Breast epithelium (tissue), 3 donors: Measurements from ENCODE around the gene CNIH4.

Source experiments
- POLR2A ChIP-seq: fragments of 450-650 bp; IDR thresholded peaks from one replicate; pipeline ENCODE4 v1.6.1; 2016; ENCODE audit warnings: antibody characterized with exemption, mild to moderate bottlenecking, moderate library complexity
- TF ChIP-seq, protein P1 (sequence below), 3 donors: fragments of 450-650 bp; IDR thresholded peaks; one replicate each; pipeline ENCODE4 v1.5.1; 2016 to 2017; ENCODE audit warnings: antibody characterized with exemption in 3 of 3, mild to moderate bottlenecking in 3 of 3, moderate library complexity in 3 of 3

DNA sequence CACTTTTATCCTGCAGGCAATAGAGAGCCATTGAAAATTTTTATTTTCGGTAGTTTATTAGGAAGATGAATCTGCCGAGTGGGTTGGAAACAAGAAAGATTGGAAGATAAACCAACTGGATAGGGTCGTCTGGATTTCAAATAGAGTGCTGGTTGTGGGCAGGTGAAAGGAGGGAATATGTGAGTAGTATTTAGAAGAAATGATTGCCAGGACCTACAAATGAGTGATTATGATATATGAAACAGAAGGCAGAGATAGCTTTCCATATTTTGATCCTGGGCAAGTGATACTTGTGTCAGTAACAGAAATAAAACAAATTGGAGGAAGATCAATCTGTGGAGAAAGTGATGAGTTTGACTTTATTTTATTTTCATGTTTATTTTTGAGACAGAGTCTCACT lies 2.5 kb downstream of the CNIH4 start:
- no peak for TF ChIP-seq POLR2A
- TF ChIP-seq, protein P1, sequence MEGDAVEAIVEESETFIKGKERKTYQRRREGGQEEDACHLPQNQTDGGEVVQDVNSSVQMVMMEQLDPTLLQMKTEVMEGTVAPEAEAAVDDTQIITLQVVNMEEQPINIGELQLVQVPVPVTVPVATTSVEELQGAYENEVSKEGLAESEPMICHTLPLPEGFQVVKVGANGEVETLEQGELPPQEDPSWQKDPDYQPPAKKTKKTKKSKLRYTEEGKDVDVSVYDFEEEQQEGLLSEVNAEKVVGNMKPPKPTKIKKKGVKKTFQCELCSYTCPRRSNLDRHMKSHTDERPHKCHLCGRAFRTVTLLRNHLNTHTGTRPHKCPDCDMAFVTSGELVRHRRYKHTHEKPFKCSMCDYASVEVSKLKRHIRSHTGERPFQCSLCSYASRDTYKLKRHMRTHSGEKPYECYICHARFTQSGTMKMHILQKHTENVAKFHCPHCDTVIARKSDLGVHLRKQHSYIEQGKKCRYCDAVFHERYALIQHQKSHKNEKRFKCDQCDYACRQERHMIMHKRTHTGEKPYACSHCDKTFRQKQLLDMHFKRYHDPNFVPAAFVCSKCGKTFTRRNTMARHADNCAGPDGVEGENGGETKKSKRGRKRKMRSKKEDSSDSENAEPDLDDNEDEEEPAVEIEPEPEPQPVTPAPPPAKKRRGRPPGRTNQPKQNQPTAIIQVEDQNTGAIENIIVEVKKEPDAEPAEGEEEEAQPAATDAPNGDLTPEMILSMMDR (IDR thresholded peaks at IDR 0.05), result no peak
